ENCODE measurements around the gene USP51. TPM values are rescaled to one million over a fixed set of nuclear protein-coding genes. Genes with fewer than 3 reads are reported as not detected.

Gene USP51
- total RNA-seq = 1.1 and 1.2 TPM in 2 replicates

DNA sequence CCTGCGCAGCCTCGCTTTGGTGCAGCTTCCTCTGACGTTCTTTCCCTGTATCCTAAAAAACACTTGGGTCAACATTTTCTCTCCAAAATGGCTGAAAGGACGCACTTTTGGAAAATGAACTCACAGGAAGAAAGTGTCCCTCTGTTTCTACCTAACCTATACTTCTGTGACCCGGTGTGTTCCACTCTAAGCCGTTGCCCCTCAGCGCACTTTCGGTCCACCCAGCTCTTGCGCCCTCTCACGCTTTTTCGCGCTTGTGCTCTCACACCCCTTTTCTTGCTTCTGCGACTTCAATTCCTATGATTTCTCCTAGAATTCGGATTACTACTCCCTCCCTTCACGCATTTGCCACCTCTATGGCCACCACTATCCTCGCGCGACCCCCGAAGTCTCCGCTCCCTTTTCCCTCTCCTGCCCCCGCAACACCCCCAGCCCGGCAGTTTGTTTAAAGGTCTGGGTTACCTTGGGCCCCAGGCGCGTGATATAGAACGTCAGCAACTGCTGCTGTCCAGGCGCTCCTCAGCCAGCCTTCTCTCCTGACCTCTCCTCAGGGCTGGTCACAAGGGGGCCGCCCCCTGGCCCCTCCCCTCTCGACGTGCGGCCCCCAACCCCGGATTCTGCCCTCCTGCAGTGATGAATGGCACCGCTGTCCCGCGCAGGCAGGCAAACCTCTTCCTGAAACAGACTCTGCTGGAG, at the start of gene USP51:
USP51 (minus strand) TSS at position 535 of the 696 bp plus-strand sequence. CDS start 909 bp downstream, outside the sequence.

DNA sequence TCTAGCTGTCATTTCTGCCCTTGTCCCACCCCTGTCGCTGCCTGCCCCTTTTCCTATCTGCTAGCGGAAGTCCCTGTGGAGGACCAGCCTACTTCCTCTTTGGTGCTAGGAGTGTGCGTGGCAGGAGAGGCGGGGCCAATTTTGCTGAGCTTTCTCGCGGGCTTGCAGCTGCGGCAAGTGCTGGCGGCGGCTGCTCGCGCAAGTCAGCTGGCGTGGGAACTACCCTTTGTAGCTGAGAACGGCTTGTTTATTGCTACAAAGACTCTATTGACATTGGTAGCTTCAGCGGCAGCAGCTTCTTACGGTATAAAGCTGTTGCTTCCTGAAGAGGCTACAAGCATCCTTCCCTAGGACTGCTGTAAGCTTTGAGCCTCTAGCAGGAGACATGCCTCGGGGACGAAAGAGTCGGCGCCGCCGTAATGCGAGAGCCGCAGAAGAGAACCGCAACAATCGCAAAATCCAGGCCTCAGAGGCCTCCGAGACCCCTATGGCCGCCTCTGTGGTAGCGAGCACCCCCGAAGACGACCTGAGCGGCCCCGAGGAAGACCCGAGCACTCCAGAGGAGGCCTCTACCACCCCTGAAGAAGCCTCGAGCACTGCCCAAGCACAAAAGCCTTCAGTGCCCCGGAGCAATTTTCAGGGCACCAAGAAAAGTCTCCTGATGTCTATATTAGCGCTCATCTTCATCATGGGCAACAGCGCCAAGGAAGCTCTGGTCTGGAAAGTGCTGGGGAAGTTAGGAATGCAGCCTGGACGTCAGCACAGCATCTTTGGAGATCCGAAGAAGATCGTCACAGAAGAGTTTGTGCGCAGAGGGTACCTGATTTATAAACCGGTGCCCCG, 37.4 kb downstream of the USP51 start, which contains the start of gene MAGEH1:
MAGEH1 (plus strand) TSS at position 138 of the 843 bp plus-strand sequence; CDS start at position 386, 248 bp downstream.

Other genes starting within 250 kb of the USP51 start
- gene PAGE3, start 224.9 kb downstream of the USP51 start, total RNA-seq = not detected in 2 replicates
- gene MAGEH1, start 37.7 kb downstream of the USP51 start, total RNA-seq = 47.2 and 48.5 TPM in 2 replicates
- gene FOXR2, start 133.6 kb upstream of the USP51 start, total RNA-seq = not detected in 2 replicates
- 11.3 and 27.6 TPM in 2 replicates for gene RRAGB, start 227.9 kb upstream of the USP51 start, total RNA-seq